DND-41 (cell line): Measurements from ENCODE around the gene UQCC2.

Experiments
- ATAC-seq: fragments of 200-7000 bp; cut with Tn5 transposase; 3 replicates; pipeline ENCODE4 v1.9.1; 2021; ENCODE audit warnings: low read depth; ENCODE audit not compliant: insufficient read depth
- DNase-seq: peaks from one replicate; pipeline ENCODE4 v3.0.0-alpha.2; 2020
- H2AFZ ChIP-seq: 2 replicates; pipeline ENCODE4 v1.6.0; 2012; ENCODE audit warnings: low read depth, low read length
- H3K27ac ChIP-seq: 2 replicates; pipeline ENCODE4 v1.5.1; 2012; ENCODE audit warnings: low read length, inconsistent platforms
- H3K27me3 ChIP-seq: fragments of 200-600 bp; sonication (generic); 2 replicates; pipeline ENCODE4 v1.6.0; 2012; ENCODE audit warnings: low read length, mild to moderate bottlenecking, inconsistent platforms; ENCODE audit not compliant: insufficient read depth, poor library complexity
- H3K36me3 ChIP-seq: 2 replicates; pipeline ENCODE4 v1.5.1; 2012; ENCODE audit warnings: low read length, inconsistent platforms; ENCODE audit not compliant: insufficient read depth
- H3K4me1 ChIP-seq: 2 replicates; pipeline ENCODE4 v1.5.1; 2012; ENCODE audit warnings: mild to moderate bottlenecking, low read length; ENCODE audit not compliant: insufficient read depth
- H3K4me2 ChIP-seq: 2 replicates; pipeline ENCODE4 v1.6.0; 2012; ENCODE audit warnings: mild to moderate bottlenecking, moderate library complexity, low read length, inconsistent platforms; ENCODE audit not compliant: insufficient read depth
- H3K4me3 ChIP-seq, 2 experiments: fragments of 200-600 bp in 1 of 2; shearing (Covaris generic) in 1 of 2; 2 replicates each; pipeline ENCODE4 v1.5.1; 2012 to 2016; ENCODE audit warnings: inconsistent platforms in 2 of 2, low read length in 2 of 2, mild to moderate bottlenecking in 2 of 2, low read depth in 1 of 2, moderate library complexity in 1 of 2
- H3K79me2 ChIP-seq: 2 replicates; pipeline ENCODE4 v1.6.0; 2012; ENCODE audit warnings: low read length, inconsistent platforms; ENCODE audit not compliant: insufficient read depth
- H3K9ac ChIP-seq: 2 replicates; pipeline ENCODE4 v1.6.0; 2012; ENCODE audit warnings: low read depth, mild to moderate bottlenecking, inconsistent platforms, low read length, moderate library complexity
- H3K9me3 ChIP-seq: 2 replicates; pipeline ENCODE4 v1.5.1; 2012; ENCODE audit warnings: low read length, moderate library complexity, mild to moderate bottlenecking, inconsistent platforms; ENCODE audit not compliant: insufficient read depth, severe bottlenecking
- H4K20me1 ChIP-seq: 2 replicates; pipeline ENCODE4 v1.6.0; 2012; ENCODE audit warnings: low read length; ENCODE audit not compliant: insufficient read depth
- CTCF ChIP-seq: IDR thresholded peaks from 2 replicates; pipeline ENCODE4 v1.5.1; 2012; ENCODE audit warnings: borderline replicate concordance, low read length, moderate library complexity, mild to moderate bottlenecking; ENCODE audit not compliant: poor library complexity, severe bottlenecking; ENCODE audit errors: extremely low read depth
- EZH2 ChIP-seq: IDR thresholded peaks from 3 replicates; pipeline ENCODE4 v1.6.1; 2012; ENCODE audit warnings: borderline replicate concordance, low read depth, mild to moderate bottlenecking, moderate library complexity, low read length, inconsistent platforms; ENCODE audit not compliant: severe bottlenecking

The UQCC2 gene

GRCh38 chr6:33744895-33745546 is 33.5 kb upstream of the UQCC2 start:
- peaks cover 4% of the 10 kb centered on the region for H3K27me3 ChIP-seq
- H4K20me1 ChIP-seq = peaks cover 8% of the 10 kb centered on the region; the same call in 1 of the 2 replicates
- no peak overlapping the region for H3K4me3 ChIP-seq
- H3K36me3 ChIP-seq = no peaks in the 10 kb centered on the region
- ATAC-seq = 0 out of 3 replicates have a peak, but pooled peaks have one; percentile 17
- no peaks in the 10 kb centered on the region for H3K79me2 ChIP-seq
- H3K4me2 ChIP-seq = no peak overlapping the region
- H2AFZ ChIP-seq = no peak overlapping the region
- DNase-seq = no peak
- no peak overlapping the region for H3K27ac ChIP-seq
- H3K9ac ChIP-seq = no peak overlapping the region
- no peaks in the 10 kb centered on the region for H3K9me3 ChIP-seq
- no peaks in the 10 kb centered on the region for H3K4me1 ChIP-seq
- TF ChIP-seq CTCF = no peak
- TF ChIP-seq EZH2 = no peak

GRCh38 chr6:33744001-33744848 is 32.7 kb upstream of the UQCC2 start:
- Histone ChIP-seq H3K79me2 (no peaks in the 10 kb centered on the region), H3K27me3 (peaks cover 4% of the 10 kb centered on the region), H3K9ac (no peak overlapping the region), H3K4me2 (no peak overlapping the region), H3K36me3 (no peaks in the 10 kb centered on the region), H3K27ac (no peak overlapping the region), H2AFZ (no peak overlapping the region), H3K4me3 (no peak overlapping the region), H4K20me1 (peaks cover 11% of the 10 kb centered on the region; the same call in 1 of the 2 replicates), H3K9me3 (no peaks in the 10 kb centered on the region), H3K4me1 (no peaks in the 10 kb centered on the region)
- DNase-seq (peak; percentile 74), ATAC-seq (peak; percentile 96)
- no peak for TF ChIP-seq EZH2
- peak; percentile 99 for TF ChIP-seq CTCF

GRCh38 chr6:33742837-33743236 is 31.3 kb upstream of the UQCC2 start:
- H2AFZ ChIP-seq = no peak overlapping the region
- TF ChIP-seq EZH2 = no peak
- TF ChIP-seq CTCF = no peak
- no peak for DNase-seq
- no peaks in the 10 kb centered on the region for H3K9me3 ChIP-seq
- no peak overlapping the region for H3K27ac ChIP-seq
- H3K9ac ChIP-seq = no peak overlapping the region
- H3K36me3 ChIP-seq = no peaks in the 10 kb centered on the region
- no peaks in the 10 kb centered on the region for H3K4me1 ChIP-seq
- ATAC-seq = no peak
- H3K4me3 ChIP-seq = no peak overlapping the region
- H3K79me2 ChIP-seq = no peaks in the 10 kb centered on the region
- H3K27me3 ChIP-seq = peaks cover 4% of the 10 kb centered on the region
- peaks cover 8% of the 10 kb centered on the region; the same call in 1 of the 2 replicates for H4K20me1 ChIP-seq
- no peak overlapping the region for H3K4me2 ChIP-seq
